Measurements from ENCODE around the gene COG8.

GRCh38 chr16:69334696-69335095 lies 4.7 kb downstream of the COG8 start:
- no peak for TF ChIP-seq HSF1 (IDR thresholded peaks at IDR 0.05; ENCODE audit: low read depth, low read length)
- TF ChIP-seq CTCF (IDR thresholded peaks at IDR 0.05 in 2 of 3, conservative IDR thresholded peaks at IDR 0.05 in 1 of 3; ENCODE audit: control insufficient read depth in 2 of 3, extremely low read depth in 1 of 3, insufficient read depth in 1 of 3, low read depth in 3 of 3, low read length in 3 of 3) = no peak
- no peak for TF ChIP-seq NFIC (IDR thresholded peaks at IDR 0.05; ENCODE audit: low read depth, low read length)
- no peak for TF ChIP-seq ZNF207 (IDR thresholded peaks at IDR 0.05; ENCODE audit: borderline replicate concordance)
- no peak for TF ChIP-seq POLR2AphosphoS2 (IDR thresholded peaks at IDR 0.05; ENCODE audit: low read depth, low read length)
- TF ChIP-seq EZH2 (IDR thresholded peaks at IDR 0.05; ENCODE audit: borderline replicate concordance, control insufficient read depth, low read depth, low read length) = no peak
- no peak for TF ChIP-seq SREBF1 (IDR thresholded peaks at IDR 0.05; ENCODE audit: low read length)
- no peak for TF ChIP-seq MAX (IDR thresholded peaks at IDR 0.05; ENCODE audit: low read depth, low read length)
- TF ChIP-seq BCLAF1 (IDR thresholded peaks at IDR 0.05) = no peak
